Osteoblast (primary cell): Measurements from ENCODE around the gene LRRC3. TPM values are rescaled to one million over a fixed set of nuclear protein-coding genes. Genes with fewer than 3 reads are reported as not detected.

Experiments
- DNase-seq: peaks from one replicate; pipeline ENCODE4 v3.0.0; 2011; ENCODE audit warnings: low spot score, mixed read lengths; ENCODE audit not compliant: insufficient read length; ENCODE audit errors: missing footprints
- H2AFZ ChIP-seq: 2 replicates; pipeline ENCODE4 v1.6.0; 2011; ENCODE audit warnings: mild to moderate bottlenecking, low read length
- H3K27ac ChIP-seq: 2 replicates; pipeline ENCODE4 v1.5.1; 2011; ENCODE audit warnings: mild to moderate bottlenecking, low read depth, low read length, moderate library complexity
- H3K27me3 ChIP-seq: 2 replicates; pipeline ENCODE4 v1.6.0; 2012; ENCODE audit warnings: mild to moderate bottlenecking, control low read depth, inconsistent platforms, low read length, moderate library complexity; ENCODE audit not compliant: insufficient read depth
- H3K36me3 ChIP-seq: 2 replicates; pipeline ENCODE4 v1.5.1; 2011; ENCODE audit warnings: mild to moderate bottlenecking, low read length, control low read depth, moderate library complexity; ENCODE audit not compliant: insufficient read depth
- H3K4me1 ChIP-seq: 2 replicates; pipeline ENCODE4 v1.5.1; 2011; ENCODE audit warnings: mild to moderate bottlenecking, low read length, control low read depth, moderate library complexity; ENCODE audit not compliant: insufficient read depth
- H3K4me2 ChIP-seq: 2 replicates; pipeline ENCODE4 v1.6.0; 2011; ENCODE audit warnings: mild to moderate bottlenecking, low read length; ENCODE audit not compliant: insufficient read depth
- H3K4me3 ChIP-seq: fragments of 200-600 bp; sonication (generic); 3 replicates; pipeline ENCODE4 v1.5.1; 2012; ENCODE audit warnings: mild to moderate bottlenecking, low read length, inconsistent platforms; ENCODE audit not compliant: insufficient read depth
- H3K79me2 ChIP-seq: 2 replicates; pipeline ENCODE4 v1.6.0; 2012; ENCODE audit warnings: mild to moderate bottlenecking, low read length, control low read depth, inconsistent platforms; ENCODE audit not compliant: insufficient read depth
- H3K9me3 ChIP-seq: 2 replicates; pipeline ENCODE4 v1.5.1; 2011; ENCODE audit warnings: low read depth, low read length, control low read depth
- H4K20me1 ChIP-seq: 2 replicates; pipeline ENCODE4 v1.6.0; 2012; ENCODE audit warnings: mild to moderate bottlenecking, low read length, control low read depth; ENCODE audit not compliant: insufficient read depth
- CTCF ChIP-seq: IDR thresholded peaks from 2 replicates; pipeline ENCODE4 v1.5.1; 2011; ENCODE audit warnings: mild to moderate bottlenecking, low read depth, low read length, moderate library complexity; ENCODE audit errors: extremely low read depth
- total RNA-seq: library from RNA; depleted of rRNA; stranded (reverse); fragments of >200 nt; gene quantifications from 2 replicates; pipeline ENCODE4 v1.2.3, GENCODE V29; 2012

LRRC3 gene
- total RNA-seq, 1 donor: 0.72 TPM

- H3K27me3 ChIP-seq: no peaks in the 10 kb centered on the region
- no peaks in the 10 kb centered on the region for H3K36me3 ChIP-seq
- H3K4me3 ChIP-seq: no peak overlapping the region
- no peak overlapping the region for H3K4me2 ChIP-seq
- H3K4me1 ChIP-seq: no peaks in the 10 kb centered on the region
- no peak overlapping the region for H3K27ac ChIP-seq
- no peaks in the 10 kb centered on the region for H3K9me3 ChIP-seq
- H2AFZ ChIP-seq: no peak overlapping the region
- DNase-seq: peak; percentile 45
- no peaks in the 10 kb centered on the region for H4K20me1 ChIP-seq
- H3K79me2 ChIP-seq: no peaks in the 10 kb centered on the region
- no peak for TF ChIP-seq CTCF
Observed at GRCh38 chr21:44439211-44439600, 16.1 kb upstream of the LRRC3 start.

GRCh38 chr21:44440241-44441040 lies 14.9 kb upstream of the LRRC3 start:
- Histone ChIP-seq H3K27ac (no peak overlapping the region), H3K79me2 (no peaks in the 10 kb centered on the region), H3K9me3 (no peaks in the 10 kb centered on the region), H2AFZ (no peak overlapping the region), H3K4me3 (no peak overlapping the region), H3K27me3 (no peaks in the 10 kb centered on the region), H3K4me2 (no peak overlapping the region), H4K20me1 (no peaks in the 10 kb centered on the region), H3K36me3 (no peaks in the 10 kb centered on the region), H3K4me1 (no peaks in the 10 kb centered on the region)
- DNase-seq: peak; percentile 69
- TF ChIP-seq CTCF: no peak

GRCh38 chr21:44441041-44441400 lies 14.3 kb upstream of the LRRC3 start:
- Histone ChIP-seq H3K36me3 (no peaks in the 10 kb centered on the region), H3K4me2 (no peak overlapping the region), H3K27ac (no peak overlapping the region), H3K4me3 (no peak overlapping the region), H3K79me2 (no peaks in the 10 kb centered on the region), H2AFZ (no peak overlapping the region), H4K20me1 (no peaks in the 10 kb centered on the region), H3K9me3 (no peaks in the 10 kb centered on the region), H3K4me1 (no peaks in the 10 kb centered on the region), H3K27me3 (no peaks in the 10 kb centered on the region)
- DNase-seq: no peak
- TF ChIP-seq CTCF: no peak

DNA sequence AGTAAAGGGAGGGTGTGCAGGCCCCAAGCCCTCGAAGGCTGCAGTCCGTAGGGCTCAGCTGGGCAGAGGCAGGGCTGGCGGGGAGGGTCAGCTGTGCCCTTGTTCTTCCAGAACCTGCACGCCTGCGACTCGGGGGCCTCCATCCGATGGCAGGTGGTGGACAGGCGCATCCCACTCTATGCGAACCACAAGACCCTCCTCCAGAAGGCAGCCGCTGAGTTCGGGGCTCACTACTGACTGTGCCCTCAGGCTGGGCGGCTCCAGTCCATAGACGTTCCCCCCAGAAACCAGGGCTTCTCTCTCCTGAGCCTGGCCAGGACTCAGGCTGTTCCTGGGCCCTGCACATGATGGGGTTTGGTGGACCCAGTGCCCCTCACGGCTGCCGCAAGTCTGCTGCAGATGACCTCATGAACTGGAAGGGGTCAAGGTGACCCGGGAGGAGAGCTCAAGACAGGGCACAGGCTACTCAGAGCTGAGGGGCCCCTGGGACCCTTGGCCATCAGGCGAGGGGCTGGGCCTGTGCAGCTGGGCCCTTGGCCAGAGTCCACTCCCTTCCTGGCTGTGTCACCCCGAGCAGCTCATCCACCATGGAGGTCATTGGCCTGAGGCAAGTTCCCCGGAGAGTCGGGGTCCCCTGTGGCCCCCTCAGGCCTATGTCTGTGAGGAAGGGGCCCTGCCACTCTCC lies 13.6 kb upstream of the LRRC3 start:
- peak; percentile 80 for DNase-seq
- H3K4me2 ChIP-seq: no peak overlapping the region
- H3K27me3 ChIP-seq: no peaks in the 10 kb centered on the region
- TF ChIP-seq CTCF: no peak
- no peaks in the 10 kb centered on the region for H4K20me1 ChIP-seq
- H3K79me2 ChIP-seq: no peaks in the 10 kb centered on the region
- no peaks in the 10 kb centered on the region for H3K4me1 ChIP-seq
- H3K9me3 ChIP-seq: no peaks in the 10 kb centered on the region
- H3K4me3 ChIP-seq: no peak overlapping the region
- H3K36me3 ChIP-seq: no peaks in the 10 kb centered on the region
- no peak overlapping the region for H2AFZ ChIP-seq
- H3K27ac ChIP-seq: no peak overlapping the region
